BLaER1 (cell line): ENCODE data around the gene NT5C3B.
A peak's percentile ranks its signal among the peaks of the same experiment; 100 is the strongest.
"Not testable (repeated sequence)": the region's sequence is repeated elsewhere in the genome, so short reads cannot be mapped to it uniquely, and the experiment has no call there.

Experiments used
- H3K27ac ChIP-seq: shearing (Covaris generic); formaldehyde crosslinking; 2 replicates; pipeline ENCODE4 v1.8.1; 2022
- H3K27me3 ChIP-seq: shearing (Covaris generic); formaldehyde crosslinking; 2 replicates; pipeline ENCODE4 v1.8.1; 2022
- H3K36me3 ChIP-seq: shearing (Covaris generic); formaldehyde crosslinking; 2 replicates; pipeline ENCODE4 v1.8.1; 2022
- H3K4me1 ChIP-seq: shearing (Covaris generic); formaldehyde crosslinking; 2 replicates; pipeline ENCODE4 v1.8.1; 2022
- H3K4me2 ChIP-seq: shearing (Covaris generic); formaldehyde crosslinking; 2 replicates; pipeline ENCODE4 v1.8.1; 2022
- H3K4me3 ChIP-seq: shearing (Covaris generic); formaldehyde crosslinking; 2 replicates; pipeline ENCODE4 v1.8.1; 2022
- H3K9ac ChIP-seq: shearing (Covaris generic); formaldehyde crosslinking; 2 replicates; pipeline ENCODE4 v1.8.1; 2022
- H3K9me3 ChIP-seq: shearing (Covaris generic); formaldehyde crosslinking; 2 replicates; pipeline ENCODE4 v1.8.1; 2022
- H4K20me1 ChIP-seq: shearing (Covaris generic); formaldehyde crosslinking; 2 replicates; pipeline ENCODE4 v1.8.1; 2022
- Cebpa-rat ChIP-seq: shearing (Covaris generic); IDR thresholded peaks from 2 replicates; pipeline ENCODE4 v1.8.1; 2022

NT5C3B gene

DNA sequence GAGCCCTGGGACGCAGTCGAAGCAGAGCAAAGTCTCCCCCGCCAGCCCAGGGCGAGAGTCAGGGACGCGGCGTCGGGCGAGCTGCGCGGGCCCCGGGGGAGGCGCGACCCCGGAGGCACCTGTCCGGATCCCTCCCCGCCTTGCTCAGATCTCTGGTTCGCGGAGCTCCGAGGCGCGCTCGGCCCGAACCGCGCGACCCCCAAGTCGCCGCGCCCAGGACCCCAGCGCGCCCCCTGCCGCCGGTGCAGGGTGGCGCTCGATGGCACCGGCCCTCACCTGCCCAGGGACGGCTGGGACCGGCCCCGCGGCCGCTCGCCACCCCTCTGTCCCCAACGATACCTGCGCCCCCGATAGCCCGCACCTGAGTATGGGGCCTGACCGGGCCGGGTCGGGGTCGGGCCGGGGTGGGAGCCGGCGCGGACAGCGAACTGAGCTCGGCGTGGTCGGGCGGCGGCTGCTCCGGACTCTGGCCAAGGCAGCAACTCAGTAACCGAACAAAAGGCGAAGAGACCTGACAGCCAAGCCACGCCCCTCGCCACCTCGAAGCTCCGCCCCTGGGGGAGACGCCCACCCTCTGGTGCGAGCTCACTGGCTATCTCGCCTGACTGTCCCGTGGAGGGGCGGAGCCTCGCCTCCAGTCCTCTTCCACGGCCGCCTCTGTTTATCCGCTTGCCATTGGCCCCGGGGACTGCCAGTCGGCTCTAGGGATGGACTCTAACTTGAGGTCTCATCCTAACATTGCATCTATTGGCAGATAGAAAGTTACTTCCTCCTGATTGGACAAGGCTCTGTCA is 49.6 kb downstream of the NT5C3B start, which contains the start of gene JUP:
Gene JUP, minus strand, starts transcription at position 485 of the 794 bp plus-strand sequence. CDS start 14,857 bp downstream, outside the sequence.
- Histone ChIP-seq H3K4me2 (peak within 1 kb of the TSS; percentile 99), H3K27ac (peak within 1 kb of the TSS; percentile 100), H3K36me3 (no peaks in the 10 kb centered on the region), H3K4me1 (peaks cover 78% of the 10 kb centered on the region), H3K9me3 (no peaks in the 10 kb centered on the region), H3K9ac (peak within 1 kb of the TSS; percentile 99), H3K4me3 (peak within 1 kb of the TSS; percentile 94), H3K27me3 (no peaks in the 10 kb centered on the region), H4K20me1 (peaks cover 35% of the 10 kb centered on the region)
- TF ChIP-seq Cebpa-rat = no peak

DNA sequence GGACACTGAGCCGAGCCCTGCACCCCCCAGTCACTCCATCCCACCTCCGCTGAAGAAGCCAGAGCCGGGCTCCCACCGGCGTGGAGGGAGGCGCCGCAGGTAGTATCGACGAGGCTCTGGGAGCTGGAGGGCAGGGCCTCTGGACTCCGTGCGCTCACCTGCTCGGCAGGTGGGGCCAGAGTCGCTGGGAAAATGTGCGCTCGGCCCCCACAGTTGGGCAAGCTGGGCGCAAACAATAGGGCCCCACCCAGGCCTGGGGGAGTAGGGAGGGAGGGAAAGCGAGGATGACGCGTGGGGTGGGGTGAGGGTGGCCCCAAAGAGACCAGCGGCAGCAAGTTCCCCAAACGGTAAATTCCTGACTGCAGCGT is 50.2 kb downstream of the NT5C3B start:
- no peak for TF ChIP-seq Cebpa-rat
- H3K27me3 ChIP-seq = no peaks in the 10 kb centered on the region
- H3K4me1 ChIP-seq = peaks cover 78% of the 10 kb centered on the region
- H3K4me3 ChIP-seq = peak overlapping the region; percentile 94
- no peaks in the 10 kb centered on the region for H3K9me3 ChIP-seq
- H4K20me1 ChIP-seq = peaks cover 41% of the 10 kb centered on the region
- peak overlapping the region; percentile 99 for H3K9ac ChIP-seq
- peak overlapping the region; percentile 100 for H3K27ac ChIP-seq
- no peaks in the 10 kb centered on the region for H3K36me3 ChIP-seq
- peak overlapping the region; percentile 99 for H3K4me2 ChIP-seq

DNA sequence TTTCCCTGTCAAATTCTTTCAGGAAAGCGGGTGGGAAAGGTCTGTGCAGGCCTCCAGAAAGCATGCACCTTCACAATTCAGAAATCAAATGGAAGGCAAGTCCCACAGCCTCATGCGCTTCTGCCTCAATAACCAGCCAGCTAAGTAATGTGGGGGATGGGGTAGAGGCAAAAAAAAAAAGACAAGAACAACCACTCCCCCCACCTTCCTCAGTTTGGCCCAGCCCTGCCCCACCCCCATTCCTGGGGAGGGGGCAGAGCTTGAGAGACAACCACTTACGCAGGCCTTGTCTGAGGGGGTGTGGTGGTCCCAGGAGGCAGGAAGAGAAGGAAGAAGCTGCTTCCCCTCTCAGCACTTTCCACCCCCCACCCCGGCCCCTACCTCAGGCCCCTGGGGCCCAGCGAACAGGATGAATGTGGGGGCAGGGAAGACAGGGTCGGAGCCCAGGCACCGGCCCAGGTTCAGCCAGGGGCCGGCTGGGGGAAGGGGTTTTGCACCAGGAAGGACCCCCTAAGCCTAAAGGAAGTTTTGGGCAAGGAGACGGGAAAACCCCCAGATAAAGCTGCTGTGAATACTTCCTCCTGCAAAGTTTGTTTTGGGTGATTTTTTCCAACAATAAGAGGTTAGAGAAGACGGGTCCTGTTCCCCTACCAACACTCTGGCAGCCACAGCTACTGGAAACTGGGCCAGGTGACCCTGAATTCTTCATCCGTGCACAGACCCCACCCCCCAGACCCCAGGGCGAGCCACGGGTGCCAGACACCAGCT is 50.8 kb downstream of the NT5C3B start:
- H3K27ac ChIP-seq = peak overlapping the region; percentile 100
- H3K4me1 ChIP-seq = peaks cover 78% of the 10 kb centered on the region
- peak overlapping the region; percentile 99 for H3K9ac ChIP-seq
- H3K9me3 ChIP-seq = no peaks in the 10 kb centered on the region
- TF ChIP-seq Cebpa-rat = no peak
- H3K4me2 ChIP-seq = peak overlapping the region; percentile 99
- peak overlapping the region; percentile 94 for H3K4me3 ChIP-seq
- no peaks in the 10 kb centered on the region for H3K27me3 ChIP-seq
- peaks cover 47% of the 10 kb centered on the region for H4K20me1 ChIP-seq
- no peaks in the 10 kb centered on the region for H3K36me3 ChIP-seq

DNA sequence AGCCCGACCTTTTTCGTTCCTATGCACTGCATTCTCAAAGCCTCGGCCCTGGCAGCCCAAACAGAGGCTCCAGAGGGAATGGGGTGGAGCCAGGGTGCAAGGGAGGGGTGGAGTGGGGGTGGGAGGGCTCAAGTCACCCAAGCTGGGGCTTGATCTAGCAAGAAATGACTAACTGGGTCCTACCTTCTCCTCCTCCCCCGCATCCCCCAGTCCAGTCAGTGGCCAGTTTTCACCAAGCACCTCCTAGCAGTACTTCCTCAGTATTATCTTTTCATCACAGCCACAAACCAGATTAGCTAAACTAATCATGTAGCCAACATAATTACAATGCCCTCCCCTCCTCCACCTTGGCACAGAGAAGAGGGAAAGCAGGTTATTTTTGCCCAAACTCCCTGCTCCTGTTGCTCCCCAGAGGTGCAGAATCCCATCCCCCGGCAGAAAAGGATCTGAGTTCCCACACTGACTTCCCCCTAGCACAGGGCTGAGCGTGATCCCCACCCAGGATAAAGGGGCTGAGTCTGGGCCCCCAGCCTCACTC is 51.8 kb downstream of the NT5C3B start:
- H3K27ac ChIP-seq = peak overlapping the region; percentile 100

DNA sequence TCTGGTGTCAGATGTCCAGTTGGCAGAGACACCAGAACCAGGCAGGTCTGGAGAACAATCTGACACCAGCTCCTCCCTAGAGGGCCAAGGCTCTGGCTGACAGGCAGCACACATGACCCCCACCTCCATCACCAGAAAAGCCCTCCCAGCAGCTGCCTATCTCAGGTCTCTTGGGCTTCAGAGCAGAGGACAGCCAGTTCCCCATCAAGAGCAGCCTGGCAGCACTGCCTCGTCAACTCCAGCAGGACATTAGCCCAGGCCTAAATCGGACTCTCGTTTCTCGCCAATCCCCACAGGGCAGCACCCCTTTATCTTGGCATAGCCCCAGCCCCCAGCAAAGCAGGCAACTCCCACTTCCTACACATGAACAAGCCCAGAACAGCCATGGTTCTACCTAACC is 53.9 kb downstream of the NT5C3B start:
- peak overlapping the region; percentile 99 for H3K4me2 ChIP-seq
- H4K20me1 ChIP-seq = peaks cover 78% of the 10 kb centered on the region
- TF ChIP-seq Cebpa-rat = no peak
- peaks cover 78% of the 10 kb centered on the region for H3K4me1 ChIP-seq
- peak overlapping the region; percentile 54 for H3K4me3 ChIP-seq
- peak overlapping the region; percentile 69 for H3K9ac ChIP-seq
- peaks cover 12% of the 10 kb centered on the region for H3K36me3 ChIP-seq
- peak overlapping the region; percentile 100 for H3K27ac ChIP-seq
- H3K27me3 ChIP-seq = no peaks in the 10 kb centered on the region
- H3K9me3 ChIP-seq = no peaks in the 10 kb centered on the region

More for the DNA sequence above, 51.8 kb downstream of the NT5C3B start:
- peak overlapping the region; percentile 99 for H3K9ac ChIP-seq
- H3K4me1 ChIP-seq = peaks cover 78% of the 10 kb centered on the region
- H3K36me3 ChIP-seq = no peaks in the 10 kb centered on the region
- H3K4me3 ChIP-seq = peak overlapping the region; percentile 94
- H3K4me2 ChIP-seq = peak overlapping the region; percentile 99
- H3K27me3 ChIP-seq = no peaks in the 10 kb centered on the region
- H4K20me1 ChIP-seq = peaks cover 57% of the 10 kb centered on the region
- no peaks in the 10 kb centered on the region for H3K9me3 ChIP-seq
- TF ChIP-seq Cebpa-rat = no peak

DNA sequence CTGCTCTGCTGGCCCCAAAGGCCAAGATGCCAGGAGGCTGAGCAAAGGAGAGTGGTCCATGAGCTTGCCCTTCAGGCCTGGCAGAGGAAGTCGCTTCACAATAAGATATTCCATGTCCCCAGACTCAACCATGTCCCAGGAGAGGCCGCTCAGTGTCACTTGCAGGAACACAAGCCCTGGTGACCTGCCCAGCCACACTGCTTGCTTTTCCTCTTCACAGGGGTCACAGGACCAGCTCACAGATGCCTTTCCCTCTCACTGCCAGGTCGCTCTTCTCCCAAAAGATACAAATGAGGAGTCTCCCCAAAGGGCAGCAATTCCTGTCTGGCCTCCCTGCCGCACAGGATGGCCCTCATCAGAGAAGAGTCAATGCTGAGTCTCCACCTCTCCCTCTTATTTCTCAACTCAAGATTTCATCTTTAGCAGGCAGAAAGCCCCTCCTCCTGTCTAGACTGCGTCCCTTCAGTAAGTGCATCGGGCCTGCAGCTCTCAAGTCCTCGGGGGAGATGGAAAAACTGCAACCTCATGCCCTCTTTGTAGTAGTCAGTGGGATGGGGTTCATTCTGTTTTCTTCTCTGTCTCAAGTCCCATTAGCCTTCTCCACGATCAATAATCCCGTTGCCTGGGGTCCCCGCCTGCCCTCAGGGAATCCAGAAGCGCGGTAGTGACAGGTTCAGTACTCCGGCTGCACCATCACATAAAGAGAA is 54.5 kb downstream of the NT5C3B start:
- Histone ChIP-seq H4K20me1 (peaks cover 84% of the 10 kb centered on the region), H3K9ac (peak overlapping the region; percentile 69), H3K9me3 (no peaks in the 10 kb centered on the region), H3K27ac (peak overlapping the region; percentile 100), H3K4me3 (peak overlapping the region; percentile 54), H3K36me3 (peaks cover 17% of the 10 kb centered on the region), H3K4me2 (peak overlapping the region; percentile 99), H3K27me3 (no peaks in the 10 kb centered on the region), H3K4me1 (peaks cover 81% of the 10 kb centered on the region)
- TF ChIP-seq Cebpa-rat = no peak

DNA sequence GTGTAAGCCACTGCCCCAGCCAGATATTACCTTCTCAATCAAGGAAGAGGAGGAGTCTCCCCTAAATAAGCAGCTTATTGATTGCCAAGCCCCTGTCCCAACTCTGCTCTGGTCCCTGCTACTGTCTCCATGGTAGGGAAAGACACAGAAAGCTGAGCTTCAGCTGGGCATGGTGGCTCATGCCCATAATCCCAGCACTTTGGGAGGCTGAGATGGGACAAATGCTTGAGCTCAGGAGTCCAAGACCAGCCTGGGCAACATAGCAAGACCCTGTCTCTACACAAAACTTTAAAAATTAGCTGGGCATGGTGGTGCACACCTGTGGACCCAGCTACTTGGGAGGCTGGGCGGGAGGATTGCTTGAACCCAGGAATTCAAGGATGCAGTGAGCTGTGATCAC is 56.1 kb downstream of the NT5C3B start:
- peak overlapping the region; percentile 63 for H3K27ac ChIP-seq
- H3K4me1 ChIP-seq = peaks cover 97% of the 10 kb centered on the region
- no peak overlapping the region for H3K4me3 ChIP-seq

DNA sequence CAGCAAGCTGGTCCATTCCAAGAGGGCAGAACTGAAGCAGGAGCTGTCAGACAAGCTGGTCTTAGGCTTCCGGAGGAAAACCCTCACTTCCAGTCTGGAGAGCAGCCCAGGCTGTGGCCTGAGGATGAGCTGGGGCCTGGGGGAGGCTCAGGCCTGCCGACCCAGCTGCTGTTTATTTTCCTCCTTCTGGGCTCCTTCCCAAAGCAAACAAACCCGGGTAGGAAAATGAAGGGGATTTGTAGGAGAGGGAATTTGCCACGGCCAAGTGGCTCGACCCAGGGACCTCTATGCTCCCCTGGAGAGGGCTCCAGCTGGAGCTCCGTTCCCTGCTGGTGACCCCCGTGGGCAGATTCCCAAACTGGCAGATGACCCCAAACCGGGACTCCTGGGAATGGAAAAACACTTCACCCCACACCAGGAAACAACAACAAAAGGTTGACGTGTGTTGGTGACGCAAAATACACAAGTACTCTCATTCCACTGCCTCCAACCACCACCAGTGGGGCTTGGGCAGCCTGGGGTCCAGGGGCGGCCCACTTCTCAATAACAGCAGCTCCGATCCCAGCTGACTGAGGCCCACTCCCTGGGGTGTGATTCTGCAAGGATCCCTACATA is 58.4 kb downstream of the NT5C3B start:
- Histone ChIP-seq H3K27me3 (no peaks in the 10 kb centered on the region), H3K9ac (peak overlapping the region; percentile 66), H3K4me3 (peak overlapping the region; percentile 46), H3K36me3 (peaks cover 47% of the 10 kb centered on the region), H3K9me3 (no peaks in the 10 kb centered on the region), H3K4me2 (peak overlapping the region; percentile 99), H4K20me1 (peaks cover 100% of the 10 kb centered on the region), H3K4me1 (peaks cover 100% of the 10 kb centered on the region), H3K27ac (peak overlapping the region; percentile 80)
- TF ChIP-seq Cebpa-rat = no peak

More for the DNA sequence above, 56.1 kb downstream of the NT5C3B start:
- Histone ChIP-seq H3K9ac (peak overlapping the region; percentile 32; the same call in 1 of the 2 replicates), H3K4me2 (peak overlapping the region; percentile 99), H4K20me1 (peaks cover 100% of the 10 kb centered on the region), H3K36me3 (peaks cover 34% of the 10 kb centered on the region), H3K27me3 (no peaks in the 10 kb centered on the region), H3K9me3 (no peaks in the 10 kb centered on the region)
- no peak for TF ChIP-seq Cebpa-rat

DNA sequence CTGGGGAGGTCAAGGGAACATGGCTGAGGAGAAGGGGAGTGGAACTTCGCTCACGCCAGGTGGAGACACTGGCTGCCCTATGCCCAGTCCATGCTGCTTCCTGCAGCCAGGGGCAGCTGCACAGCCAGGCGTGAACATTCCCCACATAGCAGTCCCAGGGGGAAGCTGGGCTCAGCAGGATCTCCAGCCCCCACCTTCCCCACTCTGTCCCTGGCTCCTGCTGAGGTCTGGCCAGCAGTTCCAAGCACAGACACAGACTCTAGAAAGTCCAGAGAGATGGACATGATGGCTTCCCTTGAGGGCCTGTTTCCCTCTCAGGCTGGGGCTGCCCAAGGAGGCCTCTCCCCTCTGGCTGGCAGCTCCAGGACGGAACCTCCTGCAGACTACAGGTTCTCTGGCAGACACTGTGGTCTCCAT is 58.9 kb downstream of the NT5C3B start:
- H4K20me1 ChIP-seq = peaks cover 100% of the 10 kb centered on the region
- peak overlapping the region; percentile 80 for H3K27ac ChIP-seq
- H3K4me1 ChIP-seq = peaks cover 100% of the 10 kb centered on the region
- peak overlapping the region; percentile 99 for H3K4me2 ChIP-seq
- H3K9me3 ChIP-seq = no peaks in the 10 kb centered on the region
- TF ChIP-seq Cebpa-rat = no peak
- H3K9ac ChIP-seq = peak overlapping the region; percentile 66
- H3K36me3 ChIP-seq = peaks cover 52% of the 10 kb centered on the region
- peak overlapping the region; percentile 46; the same call in 1 of the 2 replicates for H3K4me3 ChIP-seq
- H3K27me3 ChIP-seq = no peaks in the 10 kb centered on the region

DNA sequence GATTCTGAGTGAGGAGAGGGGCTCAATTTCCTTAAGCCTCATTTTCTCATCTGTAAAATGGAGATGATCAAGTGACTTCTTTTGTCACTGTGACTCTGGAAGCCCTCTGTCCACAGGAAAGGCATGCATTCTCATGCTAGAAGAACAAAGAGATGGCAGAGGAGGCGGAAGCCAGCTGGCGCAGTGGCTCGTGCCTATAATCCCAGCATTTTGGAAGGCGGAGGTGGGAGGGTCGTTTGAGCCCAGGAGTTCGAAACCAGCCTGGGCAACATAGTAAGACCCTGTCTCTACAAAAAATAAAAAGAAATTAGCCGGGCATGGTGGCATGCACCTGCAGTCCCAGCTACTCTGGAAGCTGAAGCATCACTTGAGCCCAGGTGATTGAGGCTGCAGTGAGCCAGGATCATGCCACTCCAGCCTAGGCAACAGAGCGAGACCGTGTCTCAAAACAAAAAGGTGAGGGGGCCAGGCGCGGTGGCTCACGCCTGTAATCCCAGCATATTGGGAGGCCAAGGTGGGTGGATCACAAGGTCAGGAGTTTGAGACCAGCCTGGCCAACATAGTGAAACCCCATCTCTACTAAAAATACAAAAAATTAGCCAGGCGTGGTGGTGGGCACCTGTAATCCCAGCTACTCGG is 59.7 kb downstream of the NT5C3B start:
- peaks cover 100% of the 10 kb centered on the region for H4K20me1 ChIP-seq
- H3K4me2 ChIP-seq = peak overlapping the region; percentile 99
- H3K9ac ChIP-seq = peak overlapping the region; percentile 53; the same call in 1 of the 2 replicates
- H3K27me3 ChIP-seq, H3K9me3 ChIP-seq: not testable (repeated sequence)
- H3K27ac ChIP-seq = peak overlapping the region; percentile 72
- H3K36me3 ChIP-seq = peaks cover 60% of the 10 kb centered on the region
- 0 out of 2 replicates have a peak overlapping the region, but pooled peaks have one; percentile 1 for H3K4me3 ChIP-seq
- H3K4me1 ChIP-seq = peaks cover 100% of the 10 kb centered on the region
